GM19328 (cell line): ENCODE data around the gene GATAD2A.

Experiments used
- ATAC-seq: cut with Tn5 transposase; IDR thresholded peaks from one replicate; pipeline ENCODE4 v1.9.1; 2021; ENCODE audit warnings: mild to moderate bottlenecking, moderate library complexity; ENCODE audit not compliant: unreplicated experiment

Gene GATAD2A

GRCh38 chr19:19487077-19487949 lies 81.8 kb downstream of the GATAD2A start:
- no peak for ATAC-seq

GRCh38 chr19:19487950-19488874 lies 82.7 kb downstream of the GATAD2A start:
- no peak for ATAC-seq

GRCh38 chr19:19488875-19489690 lies 83.6 kb downstream of the GATAD2A start:
- no peak for ATAC-seq

- no peak for ATAC-seq
These were observed 84.3 kb downstream of the GATAD2A start for GRCh38 chr19:19489804-19490204.

- ATAC-seq = no peak
These were observed 84.9 kb downstream of the GATAD2A start for GRCh38 chr19:19490214-19490968.

- no peak for ATAC-seq
These were observed 86.0 kb downstream of the GATAD2A start for GRCh38 chr19:19491321-19492025.

- no peak for ATAC-seq
These were observed 86.6 kb downstream of the GATAD2A start for GRCh38 chr19:19492026-19492610.

GRCh38 chr19:19493841-19494546 lies 88.5 kb downstream of the GATAD2A start:
- ATAC-seq = no peak

GRCh38 chr19:19495614-19496603 lies 90.4 kb downstream of the GATAD2A start:
- no peak for ATAC-seq

- no peak for ATAC-seq
These were observed 92.9 kb downstream of the GATAD2A start for GRCh38 chr19:19498255-19498991.

- no peak for ATAC-seq
These were observed 94.0 kb downstream of the GATAD2A start for GRCh38 chr19:19499272-19499995.

GRCh38 chr19:19500975-19501644 lies 95.6 kb downstream of the GATAD2A start:
- ATAC-seq = no peak

GRCh38 chr19:19501798-19502197 lies 96.3 kb downstream of the GATAD2A start:
- no peak for ATAC-seq

GRCh38 chr19:19502281-19502680 lies 96.8 kb downstream of the GATAD2A start:
- no peak for ATAC-seq

GRCh38 chr19:19502808-19503602 lies 97.5 kb downstream of the GATAD2A start:
- ATAC-seq = no peak
